ENCODE measurements around the gene GAL3ST3.

The GAL3ST3 gene

DNA sequence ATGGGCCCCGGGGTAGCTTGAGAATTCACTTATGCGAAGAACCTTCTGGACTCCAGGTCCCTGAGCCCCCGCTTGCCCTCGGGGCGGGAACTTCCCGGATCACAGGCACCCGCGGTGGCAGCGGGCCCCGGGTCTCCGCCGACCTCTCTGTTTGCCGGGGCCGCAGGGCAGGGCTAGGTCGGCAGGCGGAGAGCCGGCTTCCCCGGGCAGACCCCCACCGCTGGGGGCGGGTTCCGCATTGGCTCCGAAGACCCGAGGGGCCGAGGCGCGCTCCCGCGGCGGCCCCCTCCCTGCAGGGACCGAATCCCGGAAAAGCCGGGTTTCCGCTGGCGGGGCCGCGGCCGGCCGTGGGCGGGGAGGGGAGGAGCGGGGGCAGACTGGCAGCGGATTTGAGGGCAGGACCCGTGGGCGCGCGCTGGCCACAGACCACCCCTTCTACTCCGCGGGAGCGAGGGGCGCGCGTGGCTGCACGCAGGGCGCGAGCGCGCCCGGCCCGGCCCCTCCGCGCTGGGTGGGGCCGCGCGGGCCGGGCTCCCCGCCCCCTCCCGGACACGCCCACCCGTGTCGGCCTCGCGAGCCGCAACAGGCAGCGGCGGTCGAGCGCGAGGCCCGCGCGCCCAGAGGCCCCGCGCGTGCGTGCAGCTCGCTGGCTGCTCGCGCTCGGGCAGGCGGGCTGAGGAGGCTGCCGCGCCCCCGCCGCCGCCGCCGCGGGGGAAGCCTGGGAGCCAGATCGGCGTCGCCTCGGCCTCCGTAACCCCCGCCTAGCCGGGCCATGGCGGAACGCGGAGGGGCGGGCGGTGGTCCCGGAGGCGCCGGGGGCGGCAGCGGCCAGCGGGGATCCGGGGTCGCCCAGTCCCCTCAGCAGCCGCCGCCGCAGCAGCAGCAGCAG lies 21.0 kb upstream of the GAL3ST3 start, which contains the start of gene PACS1:
PACS1 (plus strand) TSS at position 558 of the 889 bp plus-strand sequence; CDS start at position 773, 215 bp downstream.
- DNase-seq (ENCODE audit: low read depth): peak; percentile 69

DNA sequence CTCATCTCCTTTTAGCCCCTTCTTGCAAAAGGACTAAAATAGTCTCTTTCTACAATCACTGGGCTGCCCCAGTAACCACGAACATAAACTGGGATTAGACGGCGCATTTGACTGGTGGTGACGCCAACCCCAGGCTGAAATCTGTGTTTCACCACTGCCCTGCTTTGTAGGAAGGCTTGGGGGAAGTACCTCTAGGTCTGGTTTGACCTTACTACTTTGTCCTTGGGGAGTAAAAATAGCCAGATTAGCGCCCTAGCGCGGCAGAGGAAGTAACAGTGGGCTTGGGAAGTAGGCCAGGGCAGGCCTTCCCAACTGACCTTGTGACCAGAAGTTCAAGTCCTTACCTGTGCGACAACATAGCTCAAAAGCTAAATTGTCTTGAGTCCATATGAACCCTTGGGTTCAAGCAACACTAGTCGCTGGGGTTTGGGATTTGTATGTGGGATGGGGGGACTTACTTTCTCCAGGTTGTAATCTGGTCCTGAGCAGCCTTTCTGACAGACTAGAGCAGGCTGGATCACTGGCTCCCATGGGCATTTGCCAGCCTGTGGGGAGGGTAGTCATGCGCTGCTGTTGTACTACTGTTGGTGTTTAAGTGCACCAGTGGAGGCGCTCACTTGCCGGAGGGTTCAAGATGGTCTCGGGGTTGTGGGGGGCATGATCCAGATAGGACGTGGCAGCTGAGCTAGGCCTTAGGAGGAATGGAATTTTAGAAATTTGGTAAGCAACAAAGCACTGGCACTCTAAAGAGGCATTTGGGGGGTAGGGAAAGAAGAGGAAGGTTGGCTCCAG lies 20.2 kb upstream of the GAL3ST3 start:
- no peak for DNase-seq (ENCODE audit: low read depth)

DNA sequence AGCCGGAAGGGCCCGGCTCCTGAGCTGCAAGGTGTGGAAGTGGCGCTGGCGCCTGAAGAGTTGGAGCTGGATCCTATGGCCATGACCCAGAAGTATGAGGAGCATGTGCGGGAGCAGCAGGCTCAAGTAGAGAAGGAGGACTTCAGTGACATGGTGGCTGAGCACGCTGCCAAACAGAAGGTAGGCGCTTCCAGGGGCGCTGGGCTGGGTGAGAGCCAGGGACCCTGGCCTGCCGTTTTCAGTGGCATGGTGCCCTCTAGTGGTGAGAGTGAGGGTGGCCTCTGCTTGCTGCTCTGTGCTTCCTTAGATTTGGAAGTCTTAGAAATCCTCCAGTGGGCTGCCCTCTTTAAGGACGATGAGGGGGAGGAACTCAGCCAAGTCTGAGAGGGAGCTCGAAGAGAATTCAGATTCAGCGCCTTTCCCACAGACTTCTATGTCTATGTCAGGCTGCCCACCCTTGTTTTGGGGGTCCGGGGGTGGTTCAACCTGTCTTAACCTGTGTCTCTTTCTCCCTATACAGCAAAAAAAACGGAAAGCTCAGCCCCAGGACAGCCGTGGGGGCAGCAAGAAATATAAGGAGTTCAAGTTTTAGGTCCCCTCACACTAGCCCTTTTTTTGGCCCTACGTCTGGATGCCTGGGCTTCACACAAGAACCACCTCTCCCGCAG lies 19.3 kb upstream of the GAL3ST3 start:
- peak; percentile 70 for DNase-seq (ENCODE audit: low read depth)

DNA sequence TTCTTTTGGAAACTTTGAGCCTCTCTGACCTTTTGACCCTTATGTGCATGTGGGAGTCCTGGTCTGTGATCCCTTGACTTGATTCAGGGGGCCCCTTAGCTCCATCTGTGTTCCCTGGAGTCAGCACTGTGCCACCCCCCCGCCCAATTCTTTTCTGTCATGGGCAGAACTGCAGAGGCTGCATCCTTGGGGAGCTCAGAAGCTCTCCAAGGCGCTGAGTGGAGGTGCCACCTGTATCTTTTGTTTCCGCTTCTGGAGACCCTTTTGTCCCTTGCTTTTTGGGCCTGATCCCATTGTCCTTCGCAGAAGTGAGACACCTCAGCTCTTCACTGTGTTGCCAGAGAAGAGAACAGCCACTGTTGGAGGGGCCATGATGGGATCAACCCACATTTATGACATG lies 18.7 kb upstream of the GAL3ST3 start:
- no peak for DNase-seq (ENCODE audit: low read depth)

DNA sequence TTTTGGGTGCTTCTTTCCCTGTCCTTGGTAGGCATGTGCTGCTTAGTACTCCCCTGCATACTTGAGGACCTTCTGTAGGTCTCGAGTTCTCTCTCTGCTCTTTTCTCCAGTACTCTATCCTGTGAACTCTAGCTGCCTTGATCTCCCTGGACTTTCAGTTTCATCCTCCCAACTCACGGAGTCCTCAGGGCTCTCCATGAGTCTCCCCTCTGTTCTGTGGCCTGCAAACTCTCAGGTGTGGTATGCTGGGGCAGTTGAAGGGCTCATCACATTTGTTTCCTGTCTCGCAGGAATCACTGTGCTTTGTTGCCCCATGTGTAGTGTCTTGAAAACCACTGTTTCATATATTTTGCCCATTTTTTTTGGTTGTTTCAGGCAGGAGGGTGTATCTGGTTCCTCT lies 17.8 kb upstream of the GAL3ST3 start:
- no peak for DNase-seq (ENCODE audit: low read depth)

DNA sequence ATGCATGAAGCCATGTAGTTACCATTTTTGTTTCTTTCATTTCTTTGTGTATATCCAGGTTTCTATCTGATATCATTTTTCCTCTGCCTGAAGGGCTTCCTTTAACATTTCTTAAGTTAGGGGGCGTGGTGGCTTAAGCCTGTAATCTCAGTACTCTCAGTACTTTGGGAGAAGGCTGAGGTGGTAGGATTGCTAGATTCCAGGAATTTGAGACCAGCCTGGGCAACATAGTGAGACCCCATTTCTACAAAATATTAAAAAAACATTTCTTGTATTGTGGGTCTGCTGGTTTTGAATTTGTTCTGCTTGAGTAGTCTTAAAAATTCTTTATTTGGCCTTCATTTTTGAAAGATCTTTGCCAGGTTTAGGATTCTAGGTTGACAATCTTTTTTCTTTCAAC lies 15.6 kb upstream of the GAL3ST3 start:
- no peak for DNase-seq (ENCODE audit: low read depth)

DNA sequence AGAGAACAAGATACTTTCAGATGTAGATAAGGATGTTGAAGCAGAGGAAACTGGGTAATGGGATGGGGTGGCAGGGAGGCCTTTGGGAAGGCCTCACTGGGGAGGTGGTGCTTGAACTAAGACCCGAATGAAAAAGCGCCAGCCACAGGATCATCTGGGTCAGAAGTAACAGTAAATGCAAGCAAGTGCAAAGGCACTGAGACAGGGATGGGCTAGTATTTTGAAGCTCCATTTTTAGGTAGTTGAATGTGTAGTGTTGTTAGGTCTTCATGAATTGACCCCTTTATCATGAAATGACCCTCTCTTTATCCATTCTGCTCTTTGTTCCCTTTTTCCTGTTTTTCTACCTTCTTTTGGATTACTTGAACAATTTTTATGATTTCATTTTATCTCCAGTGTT lies 14.9 kb upstream of the GAL3ST3 start:
- no peak for DNase-seq (ENCODE audit: low read depth)

DNA sequence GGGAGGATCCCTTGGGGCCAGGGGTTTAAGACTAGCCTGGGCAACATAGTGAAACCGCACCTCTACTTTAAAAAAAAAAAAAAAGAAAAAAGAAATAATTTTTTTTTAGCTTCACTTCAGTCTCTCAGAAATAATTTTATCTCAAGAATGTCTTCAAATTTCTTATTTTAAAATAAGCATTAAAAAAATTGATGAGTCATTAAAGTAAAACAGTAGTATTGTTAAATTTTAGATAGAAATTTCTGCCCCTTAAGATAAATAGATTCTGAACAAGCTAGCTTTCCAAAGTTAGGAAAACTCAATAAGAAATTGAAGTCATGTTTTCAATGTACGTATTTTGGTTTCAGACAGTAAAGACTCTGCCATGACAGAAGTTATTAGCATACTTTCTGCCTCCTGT lies 13.4 kb upstream of the GAL3ST3 start:
- DNase-seq (ENCODE audit: low read depth): no peak

DNA sequence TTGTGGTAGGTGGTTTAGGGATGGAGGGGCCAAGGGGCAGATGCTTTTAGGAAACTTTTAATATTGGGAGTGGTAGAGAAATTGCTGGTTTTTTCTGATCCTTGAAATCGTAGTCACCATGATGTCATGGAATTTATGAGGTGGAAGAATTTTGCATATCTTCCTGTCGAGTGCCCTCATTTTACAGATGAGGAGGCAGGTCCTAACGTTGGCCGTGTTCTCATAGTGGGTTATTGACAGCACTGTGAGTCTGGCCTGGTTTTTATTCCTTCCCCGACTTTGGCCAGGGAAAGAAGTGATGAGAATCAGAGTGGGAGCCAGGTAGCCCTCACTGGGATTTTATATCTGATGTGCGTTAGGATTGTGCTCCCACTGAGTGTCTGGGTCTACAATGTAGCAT lies 12.3 kb upstream of the GAL3ST3 start:
- no peak for DNase-seq (ENCODE audit: low read depth)

DNA sequence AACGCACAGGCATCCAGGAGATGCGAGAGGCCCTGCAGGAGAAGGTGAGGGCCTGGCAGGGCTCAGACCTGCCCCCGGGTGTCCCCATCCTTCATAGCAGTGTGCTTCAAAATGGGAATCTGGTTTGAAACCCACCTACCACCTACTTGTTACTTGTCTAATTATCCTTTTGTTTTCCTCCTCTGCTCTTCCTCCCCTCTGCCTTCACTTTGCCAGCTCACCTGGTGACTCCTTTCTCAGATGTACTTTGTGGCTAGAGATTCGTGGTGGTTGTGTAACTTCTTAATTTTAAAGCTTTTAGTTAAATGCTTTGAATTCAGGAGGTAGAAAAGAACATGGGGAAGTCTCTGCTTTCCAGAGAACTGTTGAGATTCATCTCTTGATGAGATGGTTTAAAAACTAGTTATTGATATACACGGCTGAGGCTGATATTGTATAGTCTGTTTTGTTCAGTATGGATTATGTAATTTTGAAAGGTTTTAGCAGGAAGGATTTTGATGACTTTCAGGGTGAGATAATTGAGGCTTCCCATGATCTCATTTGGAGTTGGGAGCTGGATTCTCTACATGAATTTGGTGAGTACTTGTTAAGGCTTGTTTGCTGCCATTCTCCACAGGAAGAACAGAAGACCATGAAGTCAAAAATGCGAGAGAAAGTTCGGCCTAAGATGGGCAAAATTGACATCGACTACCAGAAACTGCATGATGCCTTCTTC lies 11.2 kb upstream of the GAL3ST3 start:
- DNase-seq (ENCODE audit: low read depth): no peak

DNA sequence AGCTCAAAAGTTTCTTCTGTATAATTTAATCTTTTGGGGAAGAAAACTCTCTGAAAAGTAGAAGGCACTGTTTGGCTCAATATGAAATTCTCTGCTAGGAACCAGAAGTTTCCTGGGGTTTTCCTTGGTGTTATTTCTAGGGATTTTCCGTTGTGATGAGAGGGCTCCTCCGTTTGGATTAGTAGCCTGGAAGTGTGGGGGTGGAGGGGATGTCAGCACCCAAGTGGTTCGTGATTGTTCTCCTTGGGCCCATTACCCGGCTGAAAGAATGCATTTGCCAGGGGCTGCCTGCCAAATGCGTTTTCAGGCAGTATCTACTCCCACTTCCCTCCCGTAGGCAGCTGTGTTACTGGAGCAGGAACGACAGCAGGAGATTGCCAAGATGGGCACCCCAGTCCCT lies 7.5 kb upstream of the GAL3ST3 start:
- no peak for DNase-seq (ENCODE audit: low read depth)

DNA sequence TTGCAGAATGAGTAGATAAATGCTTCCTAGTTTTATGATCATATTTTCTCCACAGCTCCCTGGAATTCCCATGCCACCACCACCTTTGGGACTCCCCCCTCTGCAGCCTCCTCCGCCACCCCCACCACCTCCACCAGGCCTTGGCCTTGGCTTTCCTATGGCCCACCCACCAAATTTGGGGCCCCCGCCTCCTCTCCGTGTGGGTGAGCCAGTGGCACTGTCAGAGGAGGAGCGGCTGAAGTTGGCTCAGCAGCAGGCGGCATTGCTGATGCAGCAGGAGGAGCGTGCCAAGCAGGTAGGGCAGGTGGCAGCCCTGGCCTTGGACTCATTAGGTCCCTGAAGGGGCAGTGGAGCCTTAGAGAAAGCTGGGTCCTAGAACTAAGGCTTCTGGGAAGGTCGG lies 6.1 kb upstream of the GAL3ST3 start:
- no peak for DNase-seq (ENCODE audit: low read depth)

DNA sequence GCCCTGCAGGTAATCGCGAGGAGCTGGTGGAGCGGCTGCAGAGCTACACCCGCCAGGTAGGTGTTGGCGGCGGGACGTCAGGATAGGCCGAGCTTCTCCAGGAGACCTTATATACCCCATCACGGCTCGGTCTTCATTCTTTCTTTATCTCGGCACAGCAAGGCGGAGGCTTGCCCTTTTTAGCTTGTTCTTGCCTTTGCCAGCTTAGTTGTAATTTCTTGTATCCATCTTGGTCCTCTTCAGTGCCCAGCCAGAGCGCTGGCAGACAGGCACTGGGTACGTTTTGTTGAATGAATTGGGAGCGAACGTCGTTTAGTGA lies 3.7 kb upstream of the GAL3ST3 start:
- no peak for DNase-seq (ENCODE audit: low read depth)

DNA sequence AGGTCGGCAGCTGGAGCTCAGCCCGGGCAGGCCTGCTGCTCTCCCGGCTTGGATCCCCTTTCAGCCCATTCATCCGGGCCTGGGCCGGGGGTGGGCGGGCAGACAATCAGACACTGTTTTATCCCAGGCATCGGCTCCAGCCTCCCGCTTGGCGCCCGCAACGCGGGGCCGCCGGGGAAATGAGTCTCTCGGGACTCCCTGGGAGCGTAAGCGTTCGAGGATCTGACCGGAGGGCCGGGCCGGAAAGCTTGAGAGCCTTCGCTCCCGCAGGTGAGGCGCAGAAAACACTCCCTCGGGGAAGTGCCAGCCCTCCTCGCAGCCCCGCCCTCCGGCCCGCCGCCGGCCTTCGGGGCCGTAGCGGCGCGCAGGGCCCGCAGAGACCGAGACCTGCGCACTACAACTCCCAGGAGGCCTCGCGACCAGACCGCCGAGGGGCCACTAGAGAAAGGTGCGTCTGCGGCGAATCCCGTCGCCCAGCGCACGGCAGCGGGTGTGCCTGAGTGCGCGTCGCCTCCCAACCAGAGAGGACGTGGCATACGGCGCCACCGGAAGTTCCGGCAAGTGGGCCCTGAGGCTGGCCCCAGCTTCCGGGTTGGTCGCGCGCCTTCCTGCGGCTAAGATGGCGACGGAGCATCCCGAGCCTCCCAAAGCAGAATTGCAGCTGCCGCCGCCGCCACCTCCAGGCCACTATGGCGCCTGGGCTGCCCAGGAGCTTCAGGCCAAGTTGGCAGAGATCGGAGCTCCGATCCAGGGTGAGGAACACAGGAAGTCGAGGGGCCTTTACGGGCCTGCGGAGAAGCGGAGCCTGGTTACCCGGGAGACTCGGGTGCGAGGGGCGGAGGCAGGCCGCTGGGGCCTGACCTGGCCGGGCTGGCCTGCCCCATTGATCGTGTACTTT lies 3.1 kb upstream of the GAL3ST3 start, which contains the start of gene SF3B2:
SF3B2 (plus strand) TSS at position 599 of the 898 bp plus-strand sequence; CDS start at position 620, 21 bp downstream.
- peak; percentile 92 for DNase-seq (ENCODE audit: low read depth)

DNA sequence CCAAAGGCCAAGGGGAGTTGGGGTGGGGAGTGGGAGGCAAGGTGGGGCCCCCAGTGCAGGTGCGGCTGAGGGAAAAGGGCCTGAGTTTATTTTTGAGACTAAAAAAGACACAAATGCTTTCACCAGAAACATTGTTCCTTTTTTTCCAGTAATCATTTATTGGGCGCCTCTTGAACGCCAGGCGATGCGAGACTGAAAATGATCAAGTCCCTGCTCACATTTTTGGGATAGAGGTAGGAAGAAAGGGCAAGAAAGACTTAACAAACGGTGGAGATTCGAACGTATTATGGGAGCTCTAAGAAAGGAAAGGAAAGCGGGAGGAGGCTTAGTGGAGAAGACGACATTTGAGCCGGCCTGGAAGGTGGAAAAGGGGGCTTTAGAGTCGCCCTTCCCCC lies 2.4 kb upstream of the GAL3ST3 start:
- no peak for DNase-seq (ENCODE audit: low read depth)

DNA sequence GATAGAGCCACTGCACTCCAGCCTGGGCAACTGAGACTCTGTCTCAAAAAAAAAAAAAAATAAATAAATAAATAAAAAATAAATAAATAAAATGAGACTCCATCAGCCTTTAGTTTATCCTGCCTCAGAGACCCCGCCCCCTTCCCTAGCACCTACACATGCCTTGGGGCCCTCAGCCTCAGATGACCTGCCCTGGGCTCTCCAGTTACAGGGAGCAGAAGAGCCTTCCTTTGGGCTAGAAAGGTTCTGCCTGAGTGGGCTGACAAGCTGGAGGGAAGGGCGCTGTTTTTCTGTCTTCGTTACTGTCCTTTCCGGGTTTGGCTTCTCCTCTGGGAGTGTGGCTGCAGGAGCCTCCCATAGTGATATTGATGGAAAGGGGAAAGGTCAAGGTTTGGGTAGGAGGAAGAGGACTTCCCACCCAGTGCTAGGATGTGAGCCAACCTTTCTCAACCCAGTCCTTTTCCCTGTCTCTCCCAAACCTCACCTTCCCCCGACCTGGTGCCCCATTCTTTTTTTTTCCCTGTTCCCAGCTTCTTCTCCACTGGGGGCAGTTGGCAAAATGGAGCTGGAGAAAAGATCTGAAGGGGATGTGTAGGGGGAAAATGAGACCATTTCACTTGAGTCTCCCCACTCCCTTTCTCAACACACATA lies 1.7 kb upstream of the GAL3ST3 start:
- no peak for DNase-seq (ENCODE audit: low read depth)

DNA sequence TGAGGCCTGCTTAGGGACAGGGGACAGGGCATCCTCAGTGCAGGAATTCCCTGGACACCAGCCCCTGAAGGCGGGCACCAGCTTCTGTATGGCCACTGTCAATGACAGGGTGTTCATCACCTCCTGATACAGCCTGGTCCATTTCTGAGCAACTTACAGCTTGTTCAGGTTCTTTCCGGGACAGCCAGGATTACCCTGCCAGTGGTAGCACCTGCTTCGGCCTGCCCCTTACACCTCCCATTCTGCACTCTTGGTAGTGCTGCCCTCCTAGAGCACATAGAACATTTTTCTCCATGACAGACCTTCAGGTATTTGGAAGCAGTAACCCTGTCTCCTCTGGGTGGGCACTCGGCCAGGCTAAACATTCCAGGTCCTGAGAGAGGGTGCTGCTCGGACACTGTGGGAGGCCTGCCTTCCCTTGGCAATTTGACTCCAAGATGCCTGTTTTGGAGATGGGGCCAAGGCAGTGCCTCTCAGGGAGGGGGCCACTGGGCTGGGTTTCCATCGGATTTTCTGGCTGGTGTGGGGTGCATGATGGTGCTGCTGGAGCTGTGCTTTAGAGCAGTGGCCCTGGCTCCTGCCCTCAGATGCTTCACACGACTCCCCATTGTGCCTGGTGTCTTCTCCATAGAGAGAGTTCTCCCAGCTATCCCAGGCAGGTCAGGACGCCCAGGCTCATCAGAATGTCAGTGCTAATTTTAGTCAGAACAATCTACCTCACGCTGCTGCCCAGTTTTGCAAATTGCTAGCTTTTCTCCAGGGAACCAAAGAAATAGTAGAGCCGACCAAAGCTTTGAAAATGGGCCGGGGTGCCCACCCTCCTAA lies 1.2 kb downstream of the GAL3ST3 start:
- no peak for DNase-seq (ENCODE audit: low read depth)

DNA sequence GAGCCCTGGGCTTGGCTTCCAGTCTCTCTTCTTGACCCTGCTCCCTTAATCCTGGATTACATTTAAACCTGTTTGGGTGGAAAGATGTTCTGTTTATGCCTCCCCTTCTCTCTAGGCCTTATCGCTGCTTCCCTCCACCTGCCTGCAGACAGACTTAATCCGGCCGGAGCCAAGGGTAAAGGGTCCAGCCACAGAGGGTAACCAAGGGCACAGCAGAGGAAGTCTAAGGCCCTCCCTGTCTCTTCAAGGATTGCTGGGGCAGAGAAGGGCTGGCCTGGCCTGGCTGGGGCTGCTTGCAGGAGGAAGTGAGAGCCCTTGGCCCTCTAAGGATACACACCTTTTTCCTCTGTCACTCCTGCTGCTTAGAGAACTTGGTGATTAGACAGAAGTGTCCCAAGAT lies 2.1 kb downstream of the GAL3ST3 start:
- DNase-seq (ENCODE audit: low read depth): no peak

DNA sequence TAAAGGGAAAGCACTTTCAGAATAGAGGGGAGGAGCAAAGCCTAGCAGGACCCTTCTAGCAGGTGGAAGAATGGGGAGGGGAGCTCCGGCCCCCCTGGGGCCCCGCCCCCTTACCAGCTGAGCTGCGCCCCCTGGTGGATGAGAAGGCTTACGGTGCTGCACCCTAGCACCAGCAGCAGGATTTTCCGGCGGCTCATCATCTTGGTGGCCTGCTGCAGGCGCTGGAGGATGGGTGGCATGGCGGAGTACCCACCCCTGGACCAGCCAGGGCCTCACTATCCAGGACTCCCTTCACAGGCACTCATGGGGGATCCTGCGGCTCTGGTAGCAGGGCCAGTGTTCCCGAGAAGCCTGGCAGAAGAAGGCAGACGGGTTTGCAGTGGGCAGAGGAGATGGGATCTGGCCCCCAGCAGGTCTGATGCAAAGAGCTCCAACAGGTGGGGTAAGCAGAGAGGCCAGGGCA lies 3.8 kb downstream of the GAL3ST3 start:
- peak; percentile 80 for DNase-seq (ENCODE audit: low read depth)
